ENCODE measurements around the gene SPATA20. TPM values are rescaled to one million over a fixed set of nuclear protein-coding genes. Genes with fewer than 3 reads are reported as not detected.

The SPATA20 gene
- total and polyA plus RNA-seq, 2 of the 8 experiments (the other 6 are each of a cell fraction or from before 2014, with no cell fraction given): 16.2 to 17.5 TPM

- TF ChIP-seq CHD7 (IDR thresholded peaks at IDR 0.05; ENCODE audit: insufficient replicate concordance, low read length) (no peak), KDM4A (IDR thresholded peaks at IDR 0.05; ENCODE audit: low read depth, low read length, severe bottlenecking) (no peak), POLR2AphosphoS5 (IDR thresholded peaks at IDR 0.05; ENCODE audit: low read depth, low read length) (no peak), CHD1 (IDR thresholded peaks at IDR 0.05; ENCODE audit: low read depth, low read length) (no peak), MAX (IDR thresholded peaks at IDR 0.05) (no peak), SP1 (IDR thresholded peaks at IDR 0.05; ENCODE audit: low read depth, low read length) (no peak), JUND (IDR thresholded peaks at IDR 0.05; ENCODE audit: low read length) (no peak), SP4 (IDR thresholded peaks at IDR 0.05; ENCODE audit: low read length) (no peak)
Observed at GRCh38 chr17:50594128-50594823, 47.3 kb downstream of the SPATA20 start (continued).
